SIG-M5 treated with dmso at 0.1 percent for 504 hours (cell line): ENCODE results near the gene NAPA.

Experiments used
- DNase-seq: peaks from one replicate; lab custom pipeline; 2025; ENCODE audit not compliant: unreplicated experiment; lab: John Stamatoyannopoulos, UW

NAPA gene

DNA sequence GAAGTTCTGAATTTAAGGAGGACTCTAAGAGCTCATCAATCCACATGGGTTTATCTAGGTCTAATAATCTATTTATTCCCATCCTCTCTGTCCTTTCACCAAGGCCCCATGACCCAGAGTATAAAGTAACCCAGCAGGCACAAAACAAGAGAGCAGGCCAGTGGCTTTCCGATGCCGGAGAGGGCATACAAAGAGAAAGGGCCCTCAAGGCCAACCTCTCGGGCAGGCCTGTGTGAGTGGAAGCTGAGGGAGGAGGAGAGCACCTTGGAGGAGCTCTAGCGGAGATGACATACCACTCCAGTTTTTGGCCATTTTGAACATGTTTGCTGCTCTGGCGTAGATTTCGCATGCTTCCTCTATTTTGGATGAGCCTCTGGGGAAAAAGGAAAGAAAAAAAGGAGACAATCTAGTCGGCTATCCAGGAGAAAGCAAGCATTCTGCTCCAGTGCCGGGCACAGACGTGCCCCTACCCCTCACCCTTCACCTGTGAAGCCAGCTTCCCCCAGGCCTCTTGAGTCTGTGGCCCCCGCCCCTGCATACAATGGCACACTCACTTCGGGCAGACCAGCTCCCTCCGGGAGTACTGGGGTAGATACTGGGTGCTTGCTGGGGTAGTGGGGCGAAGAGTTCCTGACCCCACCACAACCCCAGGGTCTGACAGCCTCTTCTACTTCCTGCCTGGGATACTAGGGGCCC, 11.6 kb downstream of the NAPA start:
- DNase-seq = no peak

DNA sequence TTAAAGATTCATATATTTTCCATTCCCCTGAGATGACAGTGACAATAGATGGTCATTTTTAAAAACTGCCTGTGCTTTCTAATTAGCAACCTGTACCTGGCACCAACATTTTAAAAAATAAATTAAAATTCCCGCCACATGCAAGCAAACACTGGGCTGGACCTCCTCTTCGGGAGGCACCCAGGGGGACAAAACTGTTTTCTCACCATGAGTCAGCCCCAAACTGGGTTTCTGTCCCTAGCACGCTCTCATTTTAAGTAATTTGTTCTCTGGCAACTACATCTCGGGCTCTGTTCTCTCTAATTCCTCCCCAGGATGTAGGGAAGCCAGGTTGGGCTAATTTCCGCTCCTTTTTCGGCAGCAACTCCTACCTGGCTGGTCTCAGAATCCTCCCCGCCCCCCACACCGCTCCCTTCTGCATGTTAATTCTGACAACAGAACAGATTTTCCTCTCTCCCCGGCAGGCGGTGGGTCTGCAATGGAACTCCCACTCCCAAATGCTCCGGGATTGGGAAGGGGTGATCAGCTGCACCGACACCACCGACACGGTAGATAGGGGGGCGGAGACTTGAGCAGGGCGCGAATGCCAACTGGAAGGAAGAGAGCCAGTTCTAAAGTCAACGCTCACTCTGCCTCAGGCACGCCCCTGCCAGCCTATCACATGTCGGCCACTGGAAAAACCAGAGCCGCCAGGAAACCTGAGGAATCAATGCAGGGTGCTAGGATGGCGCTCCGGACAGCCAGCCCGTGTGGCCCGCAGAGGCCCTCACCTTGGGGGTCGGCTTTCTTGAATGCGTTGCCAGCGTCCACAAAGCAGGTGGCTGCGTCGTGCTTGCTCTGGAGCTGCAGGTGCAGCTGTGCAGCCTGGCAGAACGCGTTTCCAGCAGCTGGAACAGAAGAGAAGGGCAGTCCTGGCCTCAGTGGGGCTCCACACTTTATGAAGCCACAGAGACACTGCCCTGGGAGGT, 14.7 kb downstream of the NAPA start:
- no peak for DNase-seq

DNA sequence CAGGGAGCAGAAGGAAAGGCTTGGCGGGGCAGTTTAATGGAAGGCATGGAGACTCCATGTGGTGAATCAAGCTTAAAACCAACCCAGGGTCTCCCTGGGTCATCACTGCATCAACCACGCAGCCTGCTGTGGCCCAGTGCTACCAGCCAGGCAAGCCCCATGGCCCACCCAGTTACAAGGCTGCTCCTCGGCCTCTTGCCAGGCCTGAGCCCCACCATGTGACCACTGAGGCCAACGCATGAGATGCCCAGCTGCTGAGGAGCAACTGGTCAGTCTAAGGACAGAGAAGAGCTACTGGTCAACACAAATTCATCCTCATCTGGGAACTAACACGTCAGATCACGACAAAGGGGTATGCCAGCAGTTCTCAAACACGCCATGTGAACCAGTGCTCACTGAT, 15.5 kb downstream of the NAPA start:
- no peak for DNase-seq

DNA sequence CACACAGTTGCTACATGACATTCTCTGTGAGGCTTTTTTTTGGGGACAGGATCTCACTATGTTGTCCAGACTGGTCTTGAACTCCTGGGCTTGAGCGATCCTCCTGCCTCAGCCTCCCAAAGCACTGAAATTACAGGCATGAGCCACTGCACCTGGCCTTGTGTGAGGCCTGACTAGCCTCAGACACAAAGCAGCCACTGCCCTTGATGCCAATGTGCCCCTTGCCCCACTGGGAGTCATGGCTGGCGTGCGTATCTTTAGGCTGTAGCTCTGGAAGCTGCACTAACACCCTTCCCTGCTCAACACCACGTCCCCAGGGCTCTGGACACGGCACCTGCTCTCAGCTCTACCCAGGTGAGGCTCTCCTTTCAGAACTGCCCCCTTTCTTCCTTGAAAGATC, 16.3 kb downstream of the NAPA start:
- no peak for DNase-seq

DNA sequence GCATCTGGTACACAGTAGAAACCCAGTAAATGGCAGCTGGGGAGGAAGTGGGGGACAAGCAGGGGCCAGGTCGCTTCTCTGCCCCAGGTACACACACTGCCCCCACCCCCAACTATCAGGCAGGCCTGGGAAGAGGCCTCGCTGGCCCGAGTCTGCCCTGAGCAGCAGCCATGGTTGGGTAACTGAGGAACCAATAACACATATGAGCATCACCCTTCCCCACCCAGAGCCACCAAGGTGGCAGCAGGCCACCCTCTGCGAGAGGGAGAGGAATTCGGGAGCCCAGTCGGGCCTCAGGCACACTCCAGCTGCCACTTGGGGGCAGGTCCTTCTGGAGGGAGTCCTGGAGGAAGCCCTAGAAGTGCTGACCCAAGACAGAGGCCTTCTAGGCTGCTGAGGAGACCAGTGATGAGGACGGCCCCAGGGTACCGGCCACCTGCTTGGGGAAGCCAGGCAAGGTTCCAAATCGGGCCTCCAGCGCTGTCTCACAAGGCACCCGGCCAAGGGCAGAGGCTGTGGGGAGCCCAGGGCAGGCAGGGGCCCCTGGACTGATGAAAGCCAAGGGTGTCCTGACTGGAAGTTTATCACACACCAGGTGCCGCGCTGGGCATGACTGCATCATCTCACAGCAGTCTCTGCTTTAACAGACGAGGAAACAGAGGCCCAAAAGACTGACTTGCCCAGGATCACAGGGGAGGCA, 16.9 kb downstream of the NAPA start:
- DNase-seq = no peak

DNA sequence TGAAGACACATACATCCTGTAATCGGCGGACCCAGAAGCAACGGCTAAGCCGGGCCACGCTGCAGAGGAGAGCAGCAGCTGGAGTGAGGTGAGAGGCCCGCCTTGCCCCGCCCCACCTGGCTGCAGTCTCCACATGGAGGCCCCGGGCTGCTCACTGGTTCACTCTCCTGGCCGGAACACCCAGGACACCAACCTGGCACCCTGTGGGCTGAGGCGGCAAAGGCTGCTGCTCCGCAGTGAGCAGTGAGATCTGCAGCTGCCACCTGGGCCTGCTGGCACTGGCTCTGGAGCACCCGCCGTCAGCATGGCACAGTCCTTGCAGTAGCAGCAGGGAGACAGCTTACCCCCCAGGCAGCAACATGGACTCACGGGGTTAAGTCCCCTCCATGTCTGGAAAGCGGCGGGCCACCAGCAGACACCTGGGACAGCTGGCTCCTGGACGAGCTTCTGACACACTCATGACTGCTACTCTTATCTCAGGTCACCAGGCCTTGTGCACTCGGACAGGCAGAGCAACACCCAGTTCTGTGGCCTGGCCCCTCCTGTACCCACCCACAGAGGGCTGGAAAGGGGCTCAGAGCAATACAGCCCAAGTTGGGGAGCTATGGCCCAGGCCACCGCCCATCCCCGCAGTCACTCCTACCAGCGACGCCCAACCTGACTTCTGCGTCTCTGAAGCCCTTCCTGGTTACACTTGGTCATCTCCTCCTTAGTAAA, 17.7 kb downstream of the NAPA start:
- DNase-seq = no peak

DNA sequence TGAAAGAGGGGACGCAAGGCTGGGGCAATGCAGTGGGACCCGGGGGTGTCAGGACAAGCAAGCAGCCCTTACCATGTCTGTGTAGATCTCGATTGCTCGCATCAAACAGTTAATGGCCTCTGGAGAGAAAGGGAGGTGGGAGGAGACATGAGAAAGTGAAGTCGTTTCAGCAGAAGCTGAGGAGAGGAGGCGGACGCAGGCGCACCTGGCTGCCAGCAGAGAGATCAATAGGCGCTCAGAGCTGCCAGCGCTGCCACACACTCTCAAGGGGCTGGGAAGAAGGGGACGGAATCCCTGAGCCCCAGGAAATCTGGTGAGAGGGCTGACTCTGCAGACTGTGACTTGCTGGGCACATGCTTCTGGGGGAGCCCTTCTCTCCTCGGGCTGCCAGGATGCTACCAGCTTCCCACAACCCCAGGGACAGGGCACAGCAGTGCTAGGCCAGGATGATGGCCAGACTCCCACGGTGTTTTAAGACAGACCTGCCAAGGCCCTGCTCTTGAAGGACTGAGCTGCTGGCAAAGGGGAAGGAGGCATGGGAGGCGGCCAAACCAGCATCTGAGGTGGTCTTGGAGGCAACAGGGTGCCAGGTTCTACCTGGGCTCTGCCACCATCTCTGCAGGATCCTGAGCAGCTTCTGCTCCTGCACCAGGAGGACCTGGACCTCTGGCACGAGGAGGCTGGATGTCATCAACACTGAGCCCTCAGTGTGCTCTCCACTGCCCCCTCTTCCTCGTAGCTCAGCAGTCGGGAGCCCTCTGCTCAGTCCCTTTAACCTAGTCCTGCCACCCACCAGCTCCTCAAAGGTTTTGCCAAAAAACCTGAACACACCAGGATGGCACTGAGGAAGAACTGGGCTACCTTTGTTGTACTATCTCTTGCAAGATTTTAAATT, 19.1 kb downstream of the NAPA start:
- no peak for DNase-seq

DNA sequence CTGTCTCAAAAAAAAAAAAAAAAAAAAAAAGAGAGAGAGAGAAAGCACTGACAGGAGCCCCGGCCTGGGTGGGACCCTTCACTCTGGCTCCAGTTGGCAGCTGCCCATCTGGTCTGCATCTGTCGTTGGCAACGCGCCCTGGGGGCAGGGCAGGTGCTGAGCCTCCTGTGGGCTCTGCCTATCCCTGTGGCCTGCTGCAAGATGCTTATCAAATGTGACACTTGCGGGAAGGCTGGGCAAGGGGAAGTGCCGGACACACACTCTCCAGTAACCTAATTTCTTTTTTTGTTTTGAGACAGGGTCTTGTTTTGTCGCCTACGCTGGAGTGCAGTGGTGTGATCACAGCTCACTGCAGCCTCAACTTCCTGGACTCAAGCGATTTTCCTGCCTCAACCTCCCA, 20.1 kb downstream of the NAPA start:
- DNase-seq = no peak

DNA sequence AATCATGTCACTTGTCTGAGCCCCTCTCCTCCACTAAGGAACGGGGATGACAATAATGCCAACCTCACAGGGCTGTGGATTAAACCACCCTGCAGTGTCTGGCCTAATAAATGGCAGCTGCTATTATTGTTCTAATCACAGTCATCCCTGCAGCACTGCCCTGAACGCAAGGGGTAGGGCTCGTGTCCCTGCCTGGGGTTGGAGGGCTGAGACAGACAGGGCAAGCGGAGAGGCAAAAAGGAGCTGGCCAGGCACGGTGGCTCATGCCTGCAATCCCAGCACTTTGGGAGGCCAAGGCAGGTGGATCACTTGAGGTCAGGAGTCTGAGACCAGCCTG, 20.7 kb downstream of the NAPA start:
- no peak for DNase-seq

DNA sequence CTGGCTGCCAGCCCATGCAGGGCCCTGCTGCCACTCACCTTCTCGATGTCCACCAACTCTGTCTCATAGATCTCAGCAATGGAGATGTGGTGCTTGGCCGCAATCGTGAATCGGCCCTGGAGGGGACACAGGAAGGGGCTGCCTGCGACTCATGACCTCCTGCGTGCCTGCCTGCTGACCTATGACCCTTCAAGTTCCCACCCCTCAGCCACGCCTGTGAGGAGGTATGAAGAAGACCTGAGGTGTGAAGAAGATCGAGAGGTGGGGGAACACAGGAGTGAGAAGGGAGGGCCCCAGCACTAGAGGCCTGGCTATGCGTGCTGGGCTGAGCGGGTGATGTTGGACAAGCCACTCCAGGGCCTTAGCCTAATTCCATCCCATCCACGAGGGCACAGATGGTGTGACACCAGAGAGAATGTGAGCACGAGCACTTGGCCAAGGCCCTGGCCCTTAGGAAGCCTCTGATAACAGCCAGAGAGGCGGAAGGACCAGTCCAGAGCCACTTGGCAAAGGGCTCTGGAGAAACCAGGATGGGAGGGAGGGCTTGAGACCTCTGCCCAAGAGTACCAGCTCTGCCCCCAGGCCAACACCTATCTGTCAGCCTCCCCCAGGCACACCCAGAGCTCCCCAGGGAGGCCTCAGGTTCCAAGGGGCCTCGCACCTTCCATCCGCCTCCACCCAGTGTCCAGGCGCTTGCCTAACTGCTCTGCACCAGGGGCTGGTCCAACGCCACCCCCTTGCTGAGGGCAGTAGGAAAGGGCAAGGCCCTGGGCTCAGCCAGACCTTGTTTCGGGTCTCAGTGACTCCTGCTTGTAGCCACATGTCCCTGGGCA, 21.3 kb downstream of the NAPA start:
- no peak for DNase-seq

DNA sequence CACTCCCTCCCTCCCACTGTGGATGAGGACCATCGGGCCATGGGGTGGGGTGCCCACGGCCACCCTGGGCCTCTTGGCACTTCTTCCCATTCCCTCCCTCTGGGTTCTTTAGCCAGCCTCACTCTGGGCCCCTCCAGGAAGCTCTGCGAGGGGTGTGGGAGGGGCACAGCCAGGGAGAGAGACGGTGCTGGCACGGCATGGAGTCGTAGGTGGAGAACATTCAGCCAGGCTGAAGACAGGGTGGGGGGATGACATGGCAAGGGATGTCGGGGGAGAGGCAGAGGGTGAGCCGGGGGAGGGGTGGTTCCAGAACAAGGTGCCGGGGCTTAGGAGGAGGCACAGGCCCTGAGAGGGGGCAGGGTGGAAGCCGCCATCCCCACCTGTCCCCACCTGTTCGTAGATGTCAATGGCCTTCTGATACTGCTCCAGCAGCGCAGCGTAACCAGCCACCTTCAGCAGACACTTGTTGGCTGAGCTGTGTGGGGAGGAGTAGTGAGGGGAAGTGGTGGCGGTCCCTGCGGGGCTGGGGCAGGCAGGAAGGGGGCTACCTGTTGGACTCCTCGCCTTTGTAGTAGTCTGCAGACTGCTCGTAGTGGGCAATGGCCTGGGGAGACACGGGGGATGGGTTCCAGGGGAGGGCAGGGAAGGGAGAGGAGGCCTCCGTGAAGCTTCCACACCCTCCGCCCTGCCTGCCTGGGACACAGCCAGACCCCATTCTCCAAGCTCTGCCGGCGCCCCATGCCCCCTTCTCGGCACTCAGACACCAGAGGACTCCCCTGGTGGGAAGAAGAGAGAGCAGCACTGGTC, 22.1 kb downstream of the NAPA start:
- DNase-seq = no peak

DNA sequence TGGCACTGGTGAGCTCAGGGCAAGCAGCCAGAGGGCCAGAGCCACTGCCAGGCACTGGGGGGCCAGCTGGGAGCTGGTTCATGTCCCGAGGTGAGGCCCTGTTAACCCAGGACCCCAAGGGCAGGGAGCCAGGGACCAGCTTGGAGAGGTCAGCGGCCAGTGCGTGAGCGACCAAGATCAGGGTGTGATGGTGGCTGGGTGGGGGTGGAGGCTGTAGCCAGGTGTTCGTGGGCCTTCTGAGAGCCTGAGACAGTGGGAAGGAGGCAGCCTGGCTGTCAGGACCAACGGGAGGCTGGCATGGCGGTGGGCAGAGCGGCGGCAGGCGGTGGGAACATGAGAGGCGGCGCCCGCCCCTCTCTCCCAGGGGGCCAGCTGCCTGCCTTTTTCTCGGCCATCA, 22.7 kb downstream of the NAPA start:
- no peak for DNase-seq

DNA sequence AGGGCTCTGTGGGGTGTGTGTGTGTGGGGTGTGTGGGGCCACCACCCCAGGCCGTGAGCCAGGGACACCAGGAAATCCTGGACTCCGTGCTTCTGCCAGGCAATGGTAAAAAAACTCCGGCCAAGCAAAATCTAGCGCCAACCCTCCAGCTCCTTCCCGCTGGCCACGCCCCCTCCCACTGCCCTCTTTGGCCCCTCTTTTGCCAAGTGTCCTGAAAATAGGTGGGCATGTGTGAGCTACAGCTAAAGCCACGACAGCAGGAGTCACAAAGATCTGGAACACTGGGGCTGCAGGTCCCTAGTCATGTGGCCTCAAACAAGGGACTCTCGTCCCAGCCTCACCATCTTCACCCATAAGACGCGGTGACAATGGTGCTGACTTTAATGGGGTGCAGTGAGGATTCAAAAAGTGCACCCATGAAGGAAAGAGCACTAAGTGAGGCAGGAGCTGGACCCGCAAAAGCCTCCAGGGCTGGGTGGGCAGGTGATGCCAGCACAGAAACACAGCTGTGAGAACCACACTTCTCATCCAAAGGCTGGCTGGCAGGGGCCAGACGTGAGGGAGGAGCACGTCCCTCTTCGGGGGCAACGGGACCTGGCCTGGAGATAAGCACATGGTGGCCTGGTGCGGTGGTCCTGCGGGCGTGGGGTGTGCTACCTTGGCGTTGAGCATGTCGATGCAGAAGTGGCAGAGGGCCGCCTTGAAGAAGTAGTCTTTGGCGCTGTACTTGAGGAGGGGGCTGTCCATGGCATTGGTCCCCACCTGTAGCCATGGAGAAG, 23.3 kb downstream of the NAPA start:
- no peak for DNase-seq

DNA sequence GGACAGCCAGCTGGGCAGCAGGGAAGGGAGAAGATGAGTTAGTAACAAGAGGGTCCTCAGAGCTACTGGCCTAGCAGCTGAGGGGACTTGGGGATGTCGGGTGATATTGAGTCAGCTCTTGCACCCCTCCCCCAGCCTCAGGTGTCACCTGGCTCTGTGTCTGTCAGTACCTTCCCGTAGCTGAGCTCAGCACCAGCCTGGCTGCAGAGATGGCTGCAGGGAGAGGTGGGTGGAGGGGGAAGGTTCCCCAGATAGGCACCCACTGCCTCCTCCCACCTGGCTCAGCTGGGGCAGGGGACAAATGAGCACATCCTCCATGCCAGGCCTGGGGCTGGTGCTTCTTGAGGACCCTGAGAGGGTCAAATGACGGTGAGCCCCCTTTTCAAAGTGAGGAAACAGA, 24.0 kb downstream of the NAPA start:
- no peak for DNase-seq

DNA sequence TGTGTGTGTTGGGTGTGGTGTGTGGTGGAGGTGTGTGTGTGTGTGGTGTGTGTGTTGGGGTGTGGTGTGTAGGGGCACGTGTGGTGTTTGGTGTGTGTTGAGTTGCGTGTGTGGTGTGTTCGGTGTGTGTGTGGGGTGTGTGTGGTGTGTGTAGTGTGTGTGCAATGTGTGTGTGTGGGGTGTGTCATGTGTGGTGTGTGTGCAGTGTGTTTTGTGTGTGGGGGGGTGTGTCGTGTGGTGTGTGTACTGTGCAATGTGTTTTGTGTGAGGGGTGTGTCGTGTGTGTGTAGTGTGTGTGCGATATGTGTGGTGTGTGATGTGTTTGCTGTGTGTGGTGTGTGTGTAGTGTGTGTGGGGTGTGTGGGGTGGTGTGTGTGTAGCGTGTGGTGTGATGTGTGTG, 24.8 kb downstream of the NAPA start:
- DNase-seq = no peak

DNA sequence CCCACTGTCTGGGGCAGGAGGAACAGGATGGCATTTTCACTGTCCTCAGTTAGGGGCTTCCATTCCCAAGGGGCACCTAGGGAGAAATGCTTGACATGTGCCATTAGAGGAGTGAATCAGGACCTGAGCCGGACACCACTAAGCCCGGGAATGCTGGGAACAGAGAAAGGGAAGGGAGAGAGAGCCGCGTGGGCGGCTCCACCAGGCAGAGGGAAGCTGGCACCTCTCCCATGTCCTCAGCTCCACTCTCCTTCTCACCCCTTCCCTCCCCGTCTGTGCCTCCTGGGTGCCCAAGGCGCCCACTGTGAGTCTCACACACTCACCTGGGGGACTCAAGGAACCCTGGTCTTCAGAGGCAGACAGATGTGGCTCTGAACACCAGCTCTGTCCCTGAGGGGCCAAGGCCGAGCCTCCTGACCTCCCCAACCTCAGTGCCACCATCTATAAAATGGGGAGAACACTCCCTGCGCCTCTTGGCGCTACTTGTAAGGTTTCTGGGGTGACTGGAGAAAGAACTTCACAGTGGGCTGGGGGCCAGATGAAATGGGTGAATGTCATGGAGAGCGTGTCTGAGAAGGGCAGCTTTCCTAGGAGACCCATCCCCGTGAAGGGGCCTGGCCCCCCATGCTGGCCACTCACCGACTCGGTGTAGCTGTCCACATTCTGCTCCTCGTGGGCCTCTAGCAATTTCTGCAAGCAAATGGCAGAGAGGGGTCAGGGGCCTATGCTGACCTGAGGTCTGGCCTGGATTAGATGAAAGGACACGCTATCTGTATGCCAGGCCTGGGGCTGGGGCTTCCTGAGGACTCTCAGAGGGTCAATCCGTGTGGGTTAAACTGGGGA, 25.6 kb downstream of the NAPA start:
- no peak for DNase-seq
